ENCODE data around the gene NR2E3. TPM values are rescaled to one million over a fixed set of nuclear protein-coding genes. Genes with fewer than 3 reads are reported as not detected.

NR2E3 gene
- total RNA-seq, 1 experiment from 2014 or later: 0.31 TPM

DNA sequence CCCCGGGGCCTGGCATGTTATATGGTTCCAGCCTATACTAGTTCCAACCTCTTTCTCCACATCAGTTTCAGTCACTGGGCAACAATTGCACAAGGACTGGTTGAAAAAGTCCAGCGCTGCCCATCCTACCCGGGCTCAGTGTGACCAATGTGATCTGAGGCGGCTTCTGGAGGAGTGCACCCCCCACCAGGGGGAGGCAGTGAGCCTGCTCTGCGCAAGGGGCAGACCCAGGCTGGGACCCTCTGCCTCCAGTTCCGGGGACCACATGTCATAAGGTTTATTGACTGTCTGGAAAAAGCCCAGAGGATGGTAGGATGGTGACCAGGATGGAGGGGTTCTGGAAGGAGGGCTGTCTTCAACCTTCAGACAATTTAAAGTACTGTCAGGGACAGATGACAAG is 25.6 kb upstream of the NR2E3 start:
- H2BK120ac ChIP-seq (ENCODE audit: low read depth, low read length, poor library complexity, severe bottlenecking): no peak overlapping the region
- H3K23ac ChIP-seq (ENCODE audit: insufficient read length, low read depth, low read length): no peak overlapping the region
- H3K36me3 Mint-ChIP-seq (ENCODE audit: insufficient read depth in 1 of 3, low read depth in 3 of 3): no peaks in the 10 kb centered on the region; a peak in 1 of 7 replicates
- H3T11ph ChIP-seq (ENCODE audit: low read length): no peak overlapping the region
- H3K9me3 Mint-ChIP-seq: no peaks in the 10 kb centered on the region
- H3K56ac ChIP-seq (ENCODE audit: insufficient read length, low read depth, low read length): no peak overlapping the region
- H3K27me3 Mint-ChIP-seq (ENCODE audit: low read depth): peaks cover 3% of the 10 kb centered on the region
- H3K27ac Mint-ChIP-seq: no peak overlapping the region
- H3K27me3 ChIP-seq (ENCODE audit: insufficient read depth, low read length): no peaks in the 10 kb centered on the region
- H3K4me1 Mint-ChIP-seq: peaks cover 9% of the 10 kb centered on the region in 2 experiments
- H3K27ac ChIP-seq (ENCODE audit: insufficient read length, low read depth, low read length): no peak overlapping the region
- TF ChIP-seq, protein P1, sequence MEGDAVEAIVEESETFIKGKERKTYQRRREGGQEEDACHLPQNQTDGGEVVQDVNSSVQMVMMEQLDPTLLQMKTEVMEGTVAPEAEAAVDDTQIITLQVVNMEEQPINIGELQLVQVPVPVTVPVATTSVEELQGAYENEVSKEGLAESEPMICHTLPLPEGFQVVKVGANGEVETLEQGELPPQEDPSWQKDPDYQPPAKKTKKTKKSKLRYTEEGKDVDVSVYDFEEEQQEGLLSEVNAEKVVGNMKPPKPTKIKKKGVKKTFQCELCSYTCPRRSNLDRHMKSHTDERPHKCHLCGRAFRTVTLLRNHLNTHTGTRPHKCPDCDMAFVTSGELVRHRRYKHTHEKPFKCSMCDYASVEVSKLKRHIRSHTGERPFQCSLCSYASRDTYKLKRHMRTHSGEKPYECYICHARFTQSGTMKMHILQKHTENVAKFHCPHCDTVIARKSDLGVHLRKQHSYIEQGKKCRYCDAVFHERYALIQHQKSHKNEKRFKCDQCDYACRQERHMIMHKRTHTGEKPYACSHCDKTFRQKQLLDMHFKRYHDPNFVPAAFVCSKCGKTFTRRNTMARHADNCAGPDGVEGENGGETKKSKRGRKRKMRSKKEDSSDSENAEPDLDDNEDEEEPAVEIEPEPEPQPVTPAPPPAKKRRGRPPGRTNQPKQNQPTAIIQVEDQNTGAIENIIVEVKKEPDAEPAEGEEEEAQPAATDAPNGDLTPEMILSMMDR (conservative IDR thresholded peaks at IDR 0.05): peak; percentile 76
- no peak overlapping the region for H2BK12ac ChIP-seq (ENCODE audit: insufficient read length, low read depth, low read length)
- no peak overlapping the region for H4K5ac ChIP-seq (ENCODE audit: insufficient read length, low read depth, low read length)
- no peak overlapping the region for H2BK20ac ChIP-seq (ENCODE audit: low read depth, low read length, poor library complexity, severe bottlenecking)
- no peak overlapping the region for H4K91ac ChIP-seq (ENCODE audit: insufficient read length, low read depth, low read length)
- no peak overlapping the region for H4K8ac ChIP-seq (replicated peaks; ENCODE audit: insufficient read length, low read depth, low read length)
- no peaks in the 10 kb centered on the region for H4K20me1 ChIP-seq (ENCODE audit: control insufficient read depth, insufficient read depth, insufficient read length)
- WGBS (ENCODE audit: extremely low coverage, insufficient read length, low lambda C conversion rate): no CpG with 5 or more reads among the region's 6 CpGs
- H2BK5ac ChIP-seq (ENCODE audit: insufficient read length, low read length): no peak overlapping the region
- H2AK5ac ChIP-seq (ENCODE audit: insufficient read length, low read length): no peak overlapping the region
- no peak overlapping the region for H2BK15ac ChIP-seq (ENCODE audit: low read depth, low read length)
- no peak overlapping the region for H3K18ac ChIP-seq (ENCODE audit: insufficient read length, low read depth, low read length)
- no peaks in the 10 kb centered on the region; the same call in 1 of the 2 replicates for H3K4me1 ChIP-seq (ENCODE audit: insufficient read depth, low read length)
- no peaks in the 10 kb centered on the region; the same call in 1 of the 2 replicates for H3K79me2 ChIP-seq (ENCODE audit: insufficient read depth, low read length)
- no peak overlapping the region for H3K4me2 ChIP-seq (ENCODE audit: insufficient read depth, insufficient read length, low read length)
- no peaks in the 10 kb centered on the region for H3K79me1 ChIP-seq (ENCODE audit: insufficient read depth, low read depth, low read length, poor library complexity, severe bottlenecking)
- H3K23me2 ChIP-seq (ENCODE audit: insufficient read length, low read depth, low read length, poor library complexity, severe bottlenecking): no peaks in the 10 kb centered on the region
- no peak for DNase-seq
- no peak overlapping the region for H3K9ac ChIP-seq (ENCODE audit: extremely low read depth, insufficient read length, low read length)
- H3K9me3 ChIP-seq (ENCODE audit: control insufficient read depth, low read depth, low read length): no peaks in the 10 kb centered on the region
- H2AFZ ChIP-seq (ENCODE audit: low read length): no peak overlapping the region
- H3K4me3 Mint-ChIP-seq: no peak overlapping the region
- no peak overlapping the region for H3K4ac ChIP-seq (ENCODE audit: low read depth, low read length)
- no peak overlapping the region for H3K14ac ChIP-seq (ENCODE audit: insufficient read depth, low read length)
